ENCODE measurements around the gene CBX8. TPM values are rescaled to one million over a fixed set of nuclear protein-coding genes. Genes with fewer than 3 reads are reported as not detected.

CBX8 gene
- total RNA-seq, 1 donor from 2014 or later, result 4.0 TPM

DNA sequence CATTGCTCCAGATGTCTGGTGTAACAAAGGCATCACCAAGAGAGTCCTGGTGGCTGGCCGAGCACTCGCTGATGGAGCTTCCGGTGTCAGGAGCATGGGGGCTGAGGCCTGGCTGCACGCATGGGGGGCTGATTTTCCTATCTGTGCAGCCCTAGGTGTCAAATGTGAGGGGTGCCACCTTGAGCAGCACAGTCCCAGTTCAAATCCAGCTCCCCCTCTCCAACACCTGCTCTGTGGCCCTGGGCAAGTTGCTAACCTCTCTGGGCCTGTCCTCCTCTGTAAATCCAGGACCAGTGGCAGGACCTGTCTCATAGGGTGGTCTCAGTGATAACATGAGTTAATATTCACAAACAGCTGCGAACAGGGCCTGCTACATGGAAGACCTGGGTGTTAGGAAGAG, 53.3 kb downstream of the CBX8 start:
- Mint-ChIP-seq H3K27me3 (peaks cover 40% of the 10 kb centered on the region), H3K27ac (no peak overlapping the region), H3K4me3 (no peak overlapping the region), H3K9me3 (no peaks in the 10 kb centered on the region), H3K36me3 (ENCODE audit: low read depth) (no peaks in the 10 kb centered on the region), H3K4me1 (peaks cover 21% of the 10 kb centered on the region)
- CTCF ChIA-PET, result interaction anchor here (0.7 to 2.9 kb wide), 5 partner anchors 8 to 253 kb away, joined by 3 to 11 read pairs (median 3); no protein-coding TSS in a partner anchor
- ATAC-seq (ENCODE audit: low read depth), result no peak
- intact Hi-C loops (cut with micrococcal nuclease), result loop anchor here (5.0 kb wide), 1 partner anchor 189 kb away; no protein-coding TSS in a partner anchor
- TF ChIP-seq, protein P1, sequence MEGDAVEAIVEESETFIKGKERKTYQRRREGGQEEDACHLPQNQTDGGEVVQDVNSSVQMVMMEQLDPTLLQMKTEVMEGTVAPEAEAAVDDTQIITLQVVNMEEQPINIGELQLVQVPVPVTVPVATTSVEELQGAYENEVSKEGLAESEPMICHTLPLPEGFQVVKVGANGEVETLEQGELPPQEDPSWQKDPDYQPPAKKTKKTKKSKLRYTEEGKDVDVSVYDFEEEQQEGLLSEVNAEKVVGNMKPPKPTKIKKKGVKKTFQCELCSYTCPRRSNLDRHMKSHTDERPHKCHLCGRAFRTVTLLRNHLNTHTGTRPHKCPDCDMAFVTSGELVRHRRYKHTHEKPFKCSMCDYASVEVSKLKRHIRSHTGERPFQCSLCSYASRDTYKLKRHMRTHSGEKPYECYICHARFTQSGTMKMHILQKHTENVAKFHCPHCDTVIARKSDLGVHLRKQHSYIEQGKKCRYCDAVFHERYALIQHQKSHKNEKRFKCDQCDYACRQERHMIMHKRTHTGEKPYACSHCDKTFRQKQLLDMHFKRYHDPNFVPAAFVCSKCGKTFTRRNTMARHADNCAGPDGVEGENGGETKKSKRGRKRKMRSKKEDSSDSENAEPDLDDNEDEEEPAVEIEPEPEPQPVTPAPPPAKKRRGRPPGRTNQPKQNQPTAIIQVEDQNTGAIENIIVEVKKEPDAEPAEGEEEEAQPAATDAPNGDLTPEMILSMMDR (IDR thresholded peaks at IDR 0.05), result no peak
- POLR2A ChIA-PET, result interaction anchor here (1.0 kb wide), 1 partner anchor 96 kb away, joined by 5 read pairs; the partner anchor contains the start of gene CBX4
- no peak for DNase-seq

DNA sequence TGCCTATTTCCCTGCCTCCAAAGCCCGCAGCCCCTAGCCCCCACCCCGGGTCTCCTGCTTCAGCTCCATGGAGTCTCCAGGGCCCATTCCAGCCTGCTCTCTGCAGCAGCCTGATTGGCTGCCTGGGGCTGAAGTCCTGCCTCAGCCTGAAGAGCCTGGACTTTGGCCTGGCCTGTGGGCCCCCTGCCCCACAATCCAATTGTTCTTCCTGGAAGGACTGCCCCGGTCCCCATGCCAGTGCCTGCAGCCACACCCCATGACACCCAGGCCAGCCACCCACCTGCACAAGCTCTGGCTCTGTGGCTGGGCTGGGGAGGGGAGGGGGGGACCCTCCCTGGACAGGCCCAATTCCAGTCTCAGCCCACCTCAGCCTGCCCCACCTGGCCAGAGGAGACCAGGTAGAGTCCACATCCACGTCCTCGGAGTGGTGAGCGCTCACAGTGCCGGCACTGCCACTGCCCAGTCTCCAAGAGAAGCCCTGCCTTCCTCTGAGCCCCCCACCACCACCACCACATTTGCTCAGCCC, 53.9 kb downstream of the CBX8 start:
- ChIA-PET POLR2A (no interaction called here), CTCF (interaction anchor here (1.0 to 2.9 kb wide), 4 partner anchors 9 to 251 kb away, joined by 3 to 11 read pairs (median 6); no protein-coding TSS in a partner anchor)
- no peaks in the 10 kb centered on the region for H3K36me3 Mint-ChIP-seq (ENCODE audit: low read depth)
- DNase-seq (no peak), ATAC-seq (ENCODE audit: low read depth) (no peak)
- no peak overlapping the region for H3K4me3 Mint-ChIP-seq
- no peak overlapping the region for H3K27ac Mint-ChIP-seq
- peaks cover 38% of the 10 kb centered on the region for H3K27me3 Mint-ChIP-seq
- TF ChIP-seq, protein P1 (IDR thresholded peaks at IDR 0.05), result no peak
- H3K9me3 Mint-ChIP-seq, result no peaks in the 10 kb centered on the region
- H3K4me1 Mint-ChIP-seq, result peaks cover 21% of the 10 kb centered on the region
- intact Hi-C loops (cut with micrococcal nuclease), result loop anchor here (1.0 to 5.0 kb wide), 3 partner anchors 173 to 248 kb away; no protein-coding TSS in a partner anchor

DNA sequence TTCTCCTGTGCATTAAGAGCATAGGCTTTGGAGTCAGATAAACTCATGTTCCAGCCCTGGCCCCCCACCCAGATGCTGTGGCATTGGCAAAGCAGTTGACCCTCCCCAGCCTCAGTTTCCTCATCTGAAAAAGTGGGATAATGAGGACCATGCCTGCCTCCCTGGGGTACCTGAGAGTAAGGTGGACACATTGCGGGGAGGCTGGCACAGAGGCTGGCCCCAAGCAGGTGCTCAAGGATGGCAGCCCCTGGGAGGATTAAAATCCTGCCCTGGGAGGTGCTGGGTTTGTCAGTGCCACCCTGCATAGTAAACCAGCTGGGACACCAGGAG, 54.3 kb downstream of the CBX8 start:
- Mint-ChIP-seq H3K27me3 (peaks cover 35% of the 10 kb centered on the region), H3K27ac (no peak overlapping the region), H3K36me3 (ENCODE audit: low read depth) (no peaks in the 10 kb centered on the region), H3K9me3 (no peaks in the 10 kb centered on the region), H3K4me3 (no peak overlapping the region), H3K4me1 (peaks cover 18% of the 10 kb centered on the region)
- CTCF ChIA-PET, result interaction anchor here (1.0 to 2.9 kb wide), 8 partner anchors 9 to 251 kb away, joined by 3 to 11 read pairs (median 5); partner anchors contain the start of gene CBX8
- ATAC-seq (ENCODE audit: low read depth) (no peak), DNase-seq (no peak)
- intact Hi-C loops (cut with micrococcal nuclease), result loop anchor here (1.0 to 5.0 kb wide), 3 partner anchors 174 to 249 kb away; no protein-coding TSS in a partner anchor
- TF ChIP-seq, protein P1 (IDR thresholded peaks at IDR 0.05), result no peak
- POLR2A ChIA-PET, result interaction anchor here (0.9 kb wide), 1 partner anchor 95 kb away, joined by 3 read pairs; no protein-coding TSS in a partner anchor

Other genes with a start within 250 kb of the CBX8 start
- gene RBFOX3, start 186.0 kb downstream of the CBX8 start, total RNA-seq, result 0.09 TPM in 1 of 2 replicates, not detected in the other
- gene ENPP7, start 66.1 kb downstream of the CBX8 start, total RNA-seq, result 1.4 and 1.5 TPM in 2 replicates
- 0.37 and 0.67 TPM in 2 replicates for gene CBX2, start 18.9 kb downstream of the CBX8 start, total RNA-seq
- gene CBX4, start 42.4 kb upstream of the CBX8 start, total RNA-seq, result 55.6 and 56.3 TPM in 2 replicates
- 2.6 and 3.4 TPM in 2 replicates for gene TBC1D16, start 238.8 kb upstream of the CBX8 start, total RNA-seq
- gene CCDC40, start 239.6 kb upstream of the CBX8 start, total RNA-seq, result 0.46 and 0.55 TPM in 2 replicates